GM18858 (cell line): Measurements from ENCODE around the gene PNPLA5.

Source experiments
- ATAC-seq: cut with Tn5 transposase; IDR thresholded peaks from one replicate; pipeline ENCODE4 v1.9.1; 2021; ENCODE audit not compliant: unreplicated experiment

Gene PNPLA5

GRCh38 chr22:43858156-43858895 lies 33.5 kb downstream of the PNPLA5 start:
- no peak for ATAC-seq

DNA sequence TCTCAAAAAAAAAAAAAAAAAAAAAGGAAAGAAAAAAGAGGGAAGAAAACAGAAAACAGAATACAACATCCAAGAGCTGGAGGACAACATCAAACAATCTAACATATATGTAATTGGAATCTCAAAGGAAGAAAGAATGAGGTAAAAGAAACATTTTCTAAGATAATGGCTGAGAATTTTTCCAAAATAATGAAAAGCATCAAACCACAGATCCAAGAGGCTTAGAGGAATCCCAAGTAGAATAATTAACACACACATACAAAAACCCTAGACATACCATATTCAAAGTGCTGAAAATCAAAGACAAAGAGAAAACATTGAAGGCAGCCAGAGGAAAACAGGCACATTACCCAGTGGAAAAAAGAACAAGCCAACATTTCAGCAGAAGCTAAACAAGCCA lies 34.4 kb downstream of the PNPLA5 start:
- no peak for ATAC-seq

DNA sequence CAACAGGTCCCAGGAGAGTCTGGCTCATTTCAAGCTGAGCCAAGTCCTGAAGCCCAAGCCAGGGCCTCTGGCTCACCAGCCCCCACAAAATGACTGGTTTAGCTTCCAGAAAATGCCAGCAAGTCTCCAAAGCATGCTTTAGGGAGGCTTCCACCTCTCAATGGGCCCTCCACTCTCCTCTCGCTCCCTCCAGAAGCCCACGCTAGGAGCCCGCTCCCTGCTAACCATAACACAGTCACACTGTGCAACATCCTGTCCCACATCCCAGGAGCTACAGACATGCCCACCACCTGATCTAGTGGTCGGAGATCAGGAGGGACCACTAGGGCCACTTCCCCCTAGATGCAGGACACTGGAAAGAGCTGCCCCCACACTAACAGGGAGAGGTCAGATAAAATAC lies 36.4 kb downstream of the PNPLA5 start:
- no peak for ATAC-seq

- ATAC-seq, result no peak
These were observed 37.0 kb downstream of the PNPLA5 start for GRCh38 chr22:43854786-43855271.

- ATAC-seq, result no peak
These were observed 37.6 kb downstream of the PNPLA5 start for GRCh38 chr22:43854121-43854785.

- ATAC-seq, result no peak
These were observed 38.4 kb downstream of the PNPLA5 start for GRCh38 chr22:43853328-43853931.

GRCh38 chr22:43852573-43853327 lies 39.1 kb downstream of the PNPLA5 start:
- ATAC-seq, result no peak

GRCh38 chr22:43851979-43852307 lies 39.9 kb downstream of the PNPLA5 start:
- no peak for ATAC-seq

DNA sequence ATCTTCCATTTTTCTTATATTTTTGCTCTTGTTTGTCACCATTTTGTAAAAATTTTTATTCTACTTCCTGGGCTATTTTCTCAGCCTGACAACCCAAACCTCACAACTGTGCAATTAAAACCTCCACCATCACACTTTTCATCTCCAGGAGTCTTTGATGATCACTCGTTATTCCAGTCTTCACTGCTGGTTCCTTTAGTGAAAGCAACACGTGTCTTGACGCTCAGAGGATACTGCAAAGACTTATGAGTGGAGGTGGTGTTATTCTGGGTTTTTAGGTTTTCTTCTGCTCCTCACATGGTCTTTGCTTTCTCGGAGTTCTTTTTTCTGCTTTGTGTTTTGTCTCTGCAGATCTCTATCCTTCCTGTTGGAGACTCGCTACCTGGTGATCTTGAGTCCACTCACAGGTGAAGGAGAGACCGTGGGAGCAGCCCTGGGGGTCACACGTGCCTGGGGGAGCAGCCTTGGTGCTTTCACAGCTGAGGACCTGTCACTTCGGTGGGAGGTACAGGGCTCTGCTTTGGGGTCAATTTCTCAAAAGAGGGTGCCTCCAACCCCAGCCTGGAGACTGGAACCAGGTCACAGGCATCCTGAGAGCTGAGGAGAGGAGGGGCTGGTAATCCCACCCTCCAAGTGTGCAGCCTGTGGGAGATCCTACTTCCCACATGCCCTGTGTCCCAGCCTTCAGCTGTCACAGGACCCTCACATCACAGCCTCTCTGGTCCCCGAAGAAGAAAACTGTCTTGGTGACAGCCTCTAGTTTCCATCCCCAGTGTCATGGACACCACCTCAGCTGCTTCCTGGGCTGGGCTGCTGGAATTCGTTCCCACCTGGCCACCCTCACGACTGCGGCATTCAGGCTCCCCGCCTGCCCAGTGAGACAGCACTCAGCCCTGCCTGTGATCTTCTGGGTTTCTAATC lies 40.5 kb downstream of the PNPLA5 start:
- no peak for ATAC-seq

- ATAC-seq, result no peak
These were observed 41.3 kb downstream of the PNPLA5 start for GRCh38 chr22:43850529-43850928.

DNA sequence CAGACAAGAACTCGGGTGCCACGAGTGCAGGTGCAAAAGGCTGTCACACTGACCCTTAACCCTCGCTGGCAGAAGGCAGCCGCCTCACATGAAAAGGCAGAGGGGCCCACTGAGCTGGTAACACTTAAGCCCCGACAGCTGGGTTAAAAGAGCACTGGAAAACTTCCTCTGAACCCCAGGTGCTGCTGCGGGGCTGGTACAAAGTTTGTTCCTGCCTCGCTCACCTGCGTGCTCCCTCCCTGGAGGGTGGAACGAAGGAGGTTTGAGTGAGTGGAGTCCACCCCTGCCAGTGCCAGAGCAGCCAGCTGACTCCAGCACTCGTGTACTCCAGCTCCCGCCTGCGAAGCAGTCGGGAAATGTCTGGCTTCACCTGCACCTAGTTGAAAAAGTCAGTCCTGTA lies 42.1 kb downstream of the PNPLA5 start:
- ATAC-seq, result no peak

- no peak for ATAC-seq
These were observed 43.2 kb downstream of the PNPLA5 start for GRCh38 chr22:43848366-43849171.

- no peak for ATAC-seq
These were observed 44.2 kb downstream of the PNPLA5 start for GRCh38 chr22:43847376-43848289.

- ATAC-seq, result no peak
These were observed 44.8 kb downstream of the PNPLA5 start for GRCh38 chr22:43846966-43847365.

GRCh38 chr22:43845981-43846380 lies 45.8 kb downstream of the PNPLA5 start:
- no peak for ATAC-seq

GRCh38 chr22:43844560-43845545 lies 47.0 kb downstream of the PNPLA5 start:
- ATAC-seq, result no peak

- no peak for ATAC-seq
These were observed 47.9 kb downstream of the PNPLA5 start for GRCh38 chr22:43843783-43844530.
